IPS-15b (cell line): ENCODE measurements around the gene ZMIZ1.

Experiments used
- H3K27me3 ChIP-seq: one replicate; pipeline ENCODE4 v1.6.1; 2013; ENCODE audit warnings: low read length; ENCODE audit not compliant: control insufficient read depth, insufficient read depth
- H3K36me3 ChIP-seq: one replicate; pipeline ENCODE4 v1.6.1; 2013; ENCODE audit warnings: low read length; ENCODE audit not compliant: control insufficient read depth, insufficient read depth
- H3K4me1 ChIP-seq: one replicate; pipeline ENCODE4 v1.6.1; 2013; ENCODE audit warnings: mild to moderate bottlenecking, low read length; ENCODE audit not compliant: control insufficient read depth, insufficient read depth
- H3K4me3 ChIP-seq: one replicate; pipeline ENCODE4 v1.5.1; 2013; ENCODE audit warnings: low read depth, low read length
- H3K9ac ChIP-seq: one replicate; pipeline ENCODE4 v1.6.1; 2013; ENCODE audit warnings: low read depth, mild to moderate bottlenecking, low read length
- H3K9me3 ChIP-seq: one replicate; pipeline ENCODE4 v1.6.1; 2013; ENCODE audit warnings: mild to moderate bottlenecking, low read length; ENCODE audit not compliant: control insufficient read depth, insufficient read depth

The ZMIZ1 gene

DNA sequence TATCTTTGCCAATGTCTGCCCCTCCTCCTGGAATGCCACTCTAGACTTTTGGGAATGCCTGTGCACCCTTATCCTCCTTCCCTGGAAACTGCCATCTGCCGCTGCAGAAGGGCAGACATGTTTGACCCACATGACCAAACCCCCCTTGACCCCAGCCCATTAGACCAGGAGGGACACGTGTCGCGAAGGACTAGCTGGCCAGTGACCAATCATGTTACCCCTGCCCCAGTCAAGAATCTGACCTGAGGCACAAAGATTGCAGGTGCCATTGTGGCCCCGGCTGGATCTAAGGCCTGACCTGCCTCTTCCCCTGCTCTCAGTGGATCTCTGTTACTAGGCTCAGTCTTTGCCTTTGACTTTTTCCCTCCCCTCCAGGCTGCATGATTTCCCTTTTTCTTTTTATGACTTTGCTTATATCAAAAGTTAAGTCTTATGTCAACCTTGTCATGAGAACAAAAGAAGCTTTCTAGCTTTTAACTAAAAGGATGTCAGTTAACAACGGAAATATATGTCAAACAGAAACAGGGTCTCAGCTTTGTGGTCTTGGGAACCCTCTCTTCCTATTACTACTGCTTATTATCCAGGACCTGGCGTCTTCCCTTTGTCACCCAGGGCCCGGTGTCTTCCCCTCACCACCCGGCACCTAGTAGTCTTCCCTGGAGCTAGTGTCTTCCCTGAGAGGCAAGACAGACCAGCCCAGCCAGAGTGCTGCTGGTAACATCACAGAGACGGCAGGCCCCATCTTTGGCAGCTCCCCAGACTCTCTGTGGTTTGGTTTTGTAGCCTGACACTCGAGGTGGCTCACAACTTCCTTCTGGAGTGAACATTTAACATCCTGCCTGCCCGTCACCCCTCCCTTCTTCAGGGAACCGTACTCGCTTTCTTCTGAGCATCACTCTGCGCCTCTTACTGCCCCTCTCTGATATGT is 254.1 kb downstream of the ZMIZ1 start:
- no peaks in the 10 kb centered on the region for H3K9me3 ChIP-seq

DNA sequence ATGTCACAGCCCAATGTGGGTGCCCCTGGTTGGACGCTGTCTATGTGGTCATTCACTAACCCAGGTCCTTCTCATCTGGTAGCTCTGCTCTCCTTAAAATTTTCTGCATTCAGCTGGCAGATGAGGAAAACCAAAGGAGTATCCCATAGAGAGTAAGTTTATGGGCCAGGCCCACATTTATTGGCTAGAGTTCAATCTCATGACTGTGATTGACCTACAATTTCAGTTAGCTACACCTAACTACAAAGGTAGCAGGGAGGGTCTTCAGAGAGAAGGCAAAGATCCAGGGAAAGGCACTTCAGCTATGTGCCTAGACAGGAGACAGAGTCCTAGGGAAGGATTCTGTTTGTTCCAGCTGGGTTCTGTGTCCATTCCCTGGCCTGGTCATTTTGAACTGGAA is 254.8 kb downstream of the ZMIZ1 start:
- no peak overlapping the region for H3K4me3 ChIP-seq
- no peaks in the 10 kb centered on the region for H3K4me1 ChIP-seq
- H3K9ac ChIP-seq = no peak overlapping the region
- no peaks in the 10 kb centered on the region for H3K9me3 ChIP-seq
- H3K36me3 ChIP-seq = no peaks in the 10 kb centered on the region
- H3K27me3 ChIP-seq = no peaks in the 10 kb centered on the region

More for the DNA sequence above, 254.1 kb downstream of the ZMIZ1 start:
- H3K9ac ChIP-seq = no peak overlapping the region
- H3K4me1 ChIP-seq = peaks cover 3% of the 10 kb centered on the region
- no peaks in the 10 kb centered on the region for H3K36me3 ChIP-seq
- no peaks in the 10 kb centered on the region for H3K27me3 ChIP-seq
- H3K4me3 ChIP-seq = no peak overlapping the region

DNA sequence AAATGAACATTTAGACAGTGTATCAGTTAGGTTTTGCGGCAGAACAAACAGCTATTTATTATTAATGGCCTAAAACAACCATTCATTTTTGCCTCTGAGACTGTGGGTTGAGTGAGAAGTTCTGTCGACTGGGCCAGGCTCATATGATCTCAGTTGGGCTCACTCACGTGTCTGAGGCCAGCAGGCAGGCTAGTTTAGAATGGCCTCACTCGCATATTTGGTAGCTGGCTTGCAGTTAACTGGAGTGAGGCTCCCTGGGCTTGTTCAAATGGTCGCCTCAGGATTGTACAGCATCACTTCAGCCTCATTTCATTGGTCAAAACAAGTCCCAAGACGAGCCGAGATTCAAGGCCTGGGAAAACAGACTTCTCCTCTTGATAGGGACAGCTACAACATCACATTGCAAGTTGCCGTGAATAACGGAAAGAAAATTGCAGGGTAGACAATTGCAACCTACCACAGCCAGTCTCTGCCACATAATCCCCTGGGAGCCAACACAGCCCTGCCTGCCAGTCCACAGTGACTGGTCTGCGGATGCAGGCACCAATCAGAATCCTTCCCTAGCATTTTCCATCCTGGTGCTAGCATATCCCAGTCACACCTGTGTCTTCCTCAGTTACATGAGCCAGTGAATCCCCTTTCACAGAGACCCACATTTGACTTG is 255.4 kb downstream of the ZMIZ1 start:
- Histone ChIP-seq H3K9ac (no peak overlapping the region), H3K4me3 (no peak overlapping the region), H3K9me3 (no peaks in the 10 kb centered on the region), H3K36me3 (no peaks in the 10 kb centered on the region), H3K4me1 (no peaks in the 10 kb centered on the region), H3K27me3 (no peaks in the 10 kb centered on the region)

- H3K9ac ChIP-seq = no peak overlapping the region
- no peaks in the 10 kb centered on the region for H3K36me3 ChIP-seq
- H3K9me3 ChIP-seq = no peaks in the 10 kb centered on the region
- no peaks in the 10 kb centered on the region for H3K27me3 ChIP-seq
- H3K4me3 ChIP-seq = no peak overlapping the region
- no peaks in the 10 kb centered on the region for H3K4me1 ChIP-seq
Observed at GRCh38 chr10:79326361-79327089, 257.8 kb downstream of the ZMIZ1 start.

DNA sequence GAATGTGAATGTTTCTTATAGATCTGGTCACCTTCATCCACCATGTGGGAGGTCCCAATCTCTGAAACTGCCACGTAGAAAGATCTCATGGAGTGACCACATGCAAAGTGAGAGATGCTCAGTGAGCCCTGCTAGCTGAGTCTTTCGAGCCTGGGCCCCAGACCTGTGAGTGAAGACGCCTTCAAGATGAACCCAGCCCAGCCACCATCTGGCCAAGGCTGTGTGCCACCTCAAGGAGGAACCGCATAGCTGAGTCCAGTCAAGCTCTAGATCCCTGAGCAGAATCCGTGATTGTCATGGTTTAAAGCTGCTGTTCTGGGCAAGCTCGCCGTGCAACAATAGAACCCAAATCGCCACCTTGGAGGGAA is 258.3 kb downstream of the ZMIZ1 start:
- Histone ChIP-seq H3K4me1 (no peaks in the 10 kb centered on the region), H3K36me3 (no peaks in the 10 kb centered on the region), H3K27me3 (no peaks in the 10 kb centered on the region), H3K4me3 (no peak overlapping the region), H3K9me3 (no peaks in the 10 kb centered on the region), H3K9ac (no peak overlapping the region)

- Histone ChIP-seq H3K27me3 (no peaks in the 10 kb centered on the region), H3K9me3 (no peaks in the 10 kb centered on the region), H3K4me1 (no peaks in the 10 kb centered on the region)
Observed at GRCh38 chr10:79328147-79328701, 259.5 kb downstream of the ZMIZ1 start.

DNA sequence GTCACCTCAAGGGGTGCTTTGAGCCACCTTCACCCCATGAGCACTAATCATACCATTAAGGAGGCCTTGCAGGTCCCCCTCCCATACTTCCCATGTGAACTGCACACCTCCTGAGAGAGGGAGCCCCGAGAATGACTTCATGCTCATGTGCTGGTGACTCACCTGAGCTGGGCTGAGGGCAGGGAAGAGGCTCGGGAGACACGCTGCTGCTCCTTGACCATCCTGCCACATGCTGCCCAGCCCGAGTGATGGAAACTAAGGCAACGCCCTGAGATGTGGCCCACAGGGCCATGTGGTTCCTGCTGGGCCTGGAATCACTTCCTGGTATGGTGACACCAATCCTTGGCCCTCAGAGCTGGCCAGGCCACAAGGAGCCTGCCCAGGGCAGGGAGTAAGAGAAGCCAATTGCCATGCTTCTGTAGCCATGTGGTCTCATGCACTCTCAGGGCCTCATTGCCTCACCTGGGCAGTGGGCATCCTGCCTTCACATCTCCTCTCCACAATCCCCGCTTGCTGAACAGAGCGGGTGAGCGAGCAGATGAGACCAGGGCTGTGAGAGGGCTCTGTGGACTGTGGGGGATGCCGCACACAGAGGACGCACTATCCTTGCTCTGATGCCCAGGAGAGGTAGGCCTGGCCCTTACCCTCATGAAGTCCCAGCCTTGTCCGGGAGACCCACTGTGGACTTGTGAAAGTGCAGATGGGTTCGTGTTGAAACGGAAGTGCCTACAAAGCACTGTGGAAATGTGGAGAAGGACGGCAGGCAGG is 260.2 kb downstream of the ZMIZ1 start:
- no peaks in the 10 kb centered on the region for H3K9me3 ChIP-seq
- no peaks in the 10 kb centered on the region for H3K27me3 ChIP-seq
- no peak overlapping the region for H3K9ac ChIP-seq
- H3K36me3 ChIP-seq = no peaks in the 10 kb centered on the region
- no peaks in the 10 kb centered on the region for H3K4me1 ChIP-seq
- H3K4me3 ChIP-seq = no peak overlapping the region

More at GRCh38 chr10:79328147-79328701, 259.5 kb downstream of the ZMIZ1 start:
- Histone ChIP-seq H3K4me3 (no peak overlapping the region), H3K9ac (no peak overlapping the region), H3K36me3 (no peaks in the 10 kb centered on the region)

DNA sequence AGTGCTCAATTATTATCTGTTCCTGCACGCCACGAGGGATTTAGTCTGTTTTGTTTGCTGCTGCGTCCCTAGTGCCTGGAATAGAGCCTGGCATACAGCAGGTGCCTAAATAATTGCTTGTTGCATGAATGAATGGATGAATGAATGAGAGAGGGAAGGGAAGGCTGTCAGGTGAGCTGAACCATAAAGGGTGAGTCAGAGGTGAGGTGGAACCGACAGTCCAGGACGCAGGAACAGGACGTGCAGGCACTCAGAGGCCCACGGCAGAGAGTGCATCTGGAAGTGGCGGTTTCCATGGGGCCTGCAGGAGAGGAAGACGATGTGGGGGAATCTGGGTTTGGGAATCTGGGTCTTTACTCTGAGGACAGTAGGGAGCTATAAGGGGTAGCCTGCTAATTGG is 260.8 kb downstream of the ZMIZ1 start:
- Histone ChIP-seq H3K9ac (no peak overlapping the region), H3K4me3 (no peak overlapping the region), H3K4me1 (no peaks in the 10 kb centered on the region), H3K9me3 (no peaks in the 10 kb centered on the region), H3K27me3 (no peaks in the 10 kb centered on the region), H3K36me3 (no peaks in the 10 kb centered on the region)

- no peak overlapping the region for H3K9ac ChIP-seq
- H3K36me3 ChIP-seq = no peaks in the 10 kb centered on the region
Observed at GRCh38 chr10:79331226-79331625, 262.5 kb downstream of the ZMIZ1 start.

DNA sequence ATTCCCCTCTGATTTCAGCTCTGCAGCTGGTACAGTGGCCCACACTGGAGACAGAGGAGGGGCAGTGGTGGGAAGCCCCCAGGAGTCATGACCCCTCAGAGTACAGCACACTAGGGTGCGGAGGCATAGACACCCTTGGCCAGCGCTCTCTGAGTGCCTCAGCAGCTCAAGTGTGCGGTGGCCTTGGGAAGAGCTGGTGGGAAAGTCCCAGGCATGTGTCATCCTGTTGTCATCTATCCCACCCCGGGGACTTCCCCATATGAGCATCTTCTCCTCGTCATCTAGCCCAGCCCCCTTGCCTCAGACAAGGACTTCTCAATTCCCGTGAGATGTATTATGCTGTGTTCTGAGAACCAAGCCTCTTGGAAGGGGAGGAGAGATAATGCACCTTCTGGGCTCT is 262.9 kb downstream of the ZMIZ1 start:
- H3K4me1 ChIP-seq = no peaks in the 10 kb centered on the region
- no peaks in the 10 kb centered on the region for H3K36me3 ChIP-seq
- no peaks in the 10 kb centered on the region for H3K9me3 ChIP-seq
- no peak overlapping the region for H3K9ac ChIP-seq
- no peaks in the 10 kb centered on the region for H3K27me3 ChIP-seq
- H3K4me3 ChIP-seq = no peak overlapping the region

More at GRCh38 chr10:79331226-79331625, 262.5 kb downstream of the ZMIZ1 start:
- Histone ChIP-seq H3K9me3 (no peaks in the 10 kb centered on the region), H3K4me3 (no peak overlapping the region), H3K27me3 (no peaks in the 10 kb centered on the region), H3K4me1 (no peaks in the 10 kb centered on the region)
